ENCODE data around the gene MFSD11.

MFSD11 gene

DNA sequence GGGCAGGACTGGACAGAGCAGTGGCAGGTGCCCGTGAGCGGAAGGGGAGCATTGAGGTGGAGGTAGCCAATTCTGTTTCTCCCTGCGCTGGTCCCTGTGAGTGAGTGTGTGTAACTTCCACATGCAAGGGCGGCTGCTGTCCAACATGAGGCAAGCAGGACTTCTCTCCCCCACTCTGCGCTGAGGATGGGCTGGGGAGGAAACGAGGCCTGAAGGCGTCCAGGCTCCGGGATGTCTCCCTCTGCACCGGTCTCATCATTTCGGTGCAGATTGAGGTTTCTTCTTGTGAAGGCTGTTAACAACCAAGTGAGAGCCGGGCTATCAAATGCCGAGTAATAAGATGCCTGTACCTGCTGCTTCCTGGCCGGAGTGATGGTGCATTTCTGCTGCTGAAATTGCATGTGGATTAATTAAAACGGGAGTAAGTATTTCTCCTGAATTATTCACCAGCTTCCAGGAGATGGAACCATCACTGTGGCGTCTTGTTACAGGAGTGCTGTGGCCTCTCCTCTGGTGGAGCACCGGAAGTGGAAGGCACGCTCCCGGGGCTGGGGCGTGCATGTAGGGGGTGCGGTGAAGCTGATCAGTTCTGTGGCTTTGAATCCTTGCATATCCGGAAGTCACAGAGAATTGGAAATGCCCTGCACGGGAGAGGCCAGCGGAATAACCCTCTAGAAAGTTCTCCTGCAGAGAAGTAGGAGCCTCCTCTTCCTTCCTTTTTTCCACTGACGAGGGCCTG is 88.6 kb downstream of the MFSD11 start:
- H3K4me3 ChIP-seq (ENCODE audit: low read depth, low read length), result no peak overlapping the region
- TF ChIP-seq, protein P1, sequence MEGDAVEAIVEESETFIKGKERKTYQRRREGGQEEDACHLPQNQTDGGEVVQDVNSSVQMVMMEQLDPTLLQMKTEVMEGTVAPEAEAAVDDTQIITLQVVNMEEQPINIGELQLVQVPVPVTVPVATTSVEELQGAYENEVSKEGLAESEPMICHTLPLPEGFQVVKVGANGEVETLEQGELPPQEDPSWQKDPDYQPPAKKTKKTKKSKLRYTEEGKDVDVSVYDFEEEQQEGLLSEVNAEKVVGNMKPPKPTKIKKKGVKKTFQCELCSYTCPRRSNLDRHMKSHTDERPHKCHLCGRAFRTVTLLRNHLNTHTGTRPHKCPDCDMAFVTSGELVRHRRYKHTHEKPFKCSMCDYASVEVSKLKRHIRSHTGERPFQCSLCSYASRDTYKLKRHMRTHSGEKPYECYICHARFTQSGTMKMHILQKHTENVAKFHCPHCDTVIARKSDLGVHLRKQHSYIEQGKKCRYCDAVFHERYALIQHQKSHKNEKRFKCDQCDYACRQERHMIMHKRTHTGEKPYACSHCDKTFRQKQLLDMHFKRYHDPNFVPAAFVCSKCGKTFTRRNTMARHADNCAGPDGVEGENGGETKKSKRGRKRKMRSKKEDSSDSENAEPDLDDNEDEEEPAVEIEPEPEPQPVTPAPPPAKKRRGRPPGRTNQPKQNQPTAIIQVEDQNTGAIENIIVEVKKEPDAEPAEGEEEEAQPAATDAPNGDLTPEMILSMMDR (IDR thresholded peaks at IDR 0.05; ENCODE audit: low read depth, low read length, missing control alignments), result no peak
- DNase-seq (ENCODE audit: low read depth), result no peak
- in situ Hi-C loops (cut with HindIII; ENCODE audit: low sequenced_read_pairs), result no loop called here

DNA sequence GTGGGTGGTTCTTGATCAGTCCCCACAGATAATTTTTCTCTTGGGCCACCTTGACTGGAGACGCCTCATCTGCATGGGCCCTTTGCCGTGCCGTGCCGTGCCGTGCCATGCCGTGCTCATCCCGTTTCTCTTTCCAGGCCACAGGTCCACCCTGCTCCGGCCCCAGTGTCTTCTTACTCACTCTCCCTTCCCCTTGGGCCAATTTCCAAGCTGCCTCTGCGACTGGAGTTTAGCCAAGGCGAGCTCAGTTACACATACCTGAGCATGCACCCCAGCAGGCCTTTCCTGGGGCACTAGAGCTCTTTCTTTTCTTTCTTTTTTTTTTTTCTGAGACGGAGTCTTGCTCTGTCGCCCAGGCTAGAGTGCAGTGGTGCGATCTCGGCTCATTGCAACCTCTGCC is 89.8 kb downstream of the MFSD11 start:
- TF ChIP-seq, protein P1 (IDR thresholded peaks at IDR 0.05; ENCODE audit: low read depth, low read length, missing control alignments), result no peak
- no peak for DNase-seq (ENCODE audit: low read depth)
- no peak overlapping the region for H3K4me3 ChIP-seq (ENCODE audit: low read depth, low read length)
- in situ Hi-C loops (cut with HindIII; ENCODE audit: low sequenced_read_pairs), result no loop called here
